Mammary epithelial cell (primary cell): Measurements from ENCODE around the gene KLHL20.

ENCODE experiments used
- EZH2 ChIP-seq: IDR thresholded peaks from 2 replicates; pipeline ENCODE4 v1.6.1; 2012; ENCODE audit warnings: low read length, inconsistent platforms, borderline replicate concordance
- TF ChIP-seq, protein P1 (sequence below), 2 donors: IDR thresholded peaks in 1 of 2; conservative IDR thresholded peaks in 1 of 2; 2 replicates each; pipeline ENCODE4 v1.5.1; 2011 to 2012; ENCODE audit warnings: inconsistent platforms in 2 of 2, low read length in 2 of 2, mild to moderate bottlenecking in 2 of 2, control low read depth in 1 of 2, low read depth in 1 of 2; ENCODE audit not compliant: insufficient read depth in 1 of 2; ENCODE audit errors: extremely low read depth in 1 of 2

DNA sequence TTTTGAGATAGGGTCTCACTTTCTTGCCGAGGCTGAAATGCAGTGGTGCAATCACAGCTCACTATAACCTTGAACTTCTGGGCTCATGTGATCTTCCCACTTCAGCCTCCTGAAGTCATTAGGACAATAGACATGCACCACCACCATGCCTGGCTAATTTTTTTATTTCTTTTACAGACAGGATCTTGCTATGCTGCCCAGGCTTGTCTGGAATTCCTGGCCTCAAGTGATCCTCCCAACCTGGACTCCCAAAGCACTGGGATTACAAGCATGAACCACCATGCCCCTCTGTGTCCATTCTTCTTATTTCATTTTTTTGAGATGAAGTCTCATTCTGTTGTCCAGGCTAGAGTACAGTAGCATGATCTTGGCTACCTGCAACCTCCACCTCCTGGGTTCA lies 12.0 kb upstream of the KLHL20 start:
- TF ChIP-seq, protein P1, sequence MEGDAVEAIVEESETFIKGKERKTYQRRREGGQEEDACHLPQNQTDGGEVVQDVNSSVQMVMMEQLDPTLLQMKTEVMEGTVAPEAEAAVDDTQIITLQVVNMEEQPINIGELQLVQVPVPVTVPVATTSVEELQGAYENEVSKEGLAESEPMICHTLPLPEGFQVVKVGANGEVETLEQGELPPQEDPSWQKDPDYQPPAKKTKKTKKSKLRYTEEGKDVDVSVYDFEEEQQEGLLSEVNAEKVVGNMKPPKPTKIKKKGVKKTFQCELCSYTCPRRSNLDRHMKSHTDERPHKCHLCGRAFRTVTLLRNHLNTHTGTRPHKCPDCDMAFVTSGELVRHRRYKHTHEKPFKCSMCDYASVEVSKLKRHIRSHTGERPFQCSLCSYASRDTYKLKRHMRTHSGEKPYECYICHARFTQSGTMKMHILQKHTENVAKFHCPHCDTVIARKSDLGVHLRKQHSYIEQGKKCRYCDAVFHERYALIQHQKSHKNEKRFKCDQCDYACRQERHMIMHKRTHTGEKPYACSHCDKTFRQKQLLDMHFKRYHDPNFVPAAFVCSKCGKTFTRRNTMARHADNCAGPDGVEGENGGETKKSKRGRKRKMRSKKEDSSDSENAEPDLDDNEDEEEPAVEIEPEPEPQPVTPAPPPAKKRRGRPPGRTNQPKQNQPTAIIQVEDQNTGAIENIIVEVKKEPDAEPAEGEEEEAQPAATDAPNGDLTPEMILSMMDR (conservative IDR thresholded peaks at IDR 0.05 in 1 of 2, IDR thresholded peaks at IDR 0.05 in 1 of 2; ENCODE audit: extremely low read depth in 1 of 2, insufficient read depth in 1 of 2, low read depth in 1 of 2, low read length in 2 of 2), result no peak
- TF ChIP-seq EZH2, result no peak
